HUES6 (cell line): Measurements from ENCODE around the gene PKNOX2.
A peak's percentile ranks its signal among the peaks of the same experiment; 100 is the strongest.

Source experiments
- H3K27ac ChIP-seq: 2 replicates; pipeline ENCODE4 v1.7.0; 2013; ENCODE audit warnings: low read depth, mild to moderate bottlenecking, low read length, inconsistent platforms
- H3K27me3 ChIP-seq: 2 replicates; pipeline ENCODE4 v1.6.1; 2013; ENCODE audit warnings: low read length; ENCODE audit not compliant: control insufficient read depth, insufficient read depth
- H3K36me3 ChIP-seq: 2 replicates; pipeline ENCODE4 v1.6.1; 2013; ENCODE audit warnings: low read length; ENCODE audit not compliant: control insufficient read depth, insufficient read depth
- H3K4me1 ChIP-seq: 2 replicates; pipeline ENCODE4 v1.6.1; 2013; ENCODE audit warnings: low read length; ENCODE audit not compliant: control insufficient read depth, insufficient read depth
- H3K4me3 ChIP-seq: 2 replicates; pipeline ENCODE4 v1.5.1; 2013; ENCODE audit warnings: low read depth, low read length
- H3K9ac ChIP-seq: one replicate; pipeline ENCODE4 v1.6.1; 2013; ENCODE audit warnings: mild to moderate bottlenecking, low read length
- H3K9me3 ChIP-seq: 2 replicates; pipeline ENCODE4 v1.6.1; 2013; ENCODE audit warnings: low read depth, low read length; ENCODE audit not compliant: control insufficient read depth, insufficient read depth

Gene PKNOX2

GRCh38 chr11:125368757-125369156 is 204.2 kb downstream of the PKNOX2 start:
- Histone ChIP-seq H3K4me3 (no peak overlapping the region), H3K27ac (no peak overlapping the region), H3K9ac (no peak overlapping the region), H3K36me3 (no peaks in the 10 kb centered on the region), H3K4me1 (peaks cover 45% of the 10 kb centered on the region), H3K27me3 (no peaks in the 10 kb centered on the region), H3K9me3 (no peaks in the 10 kb centered on the region)

GRCh38 chr11:125369808-125370207 is 205.3 kb downstream of the PKNOX2 start:
- H3K4me1 ChIP-seq = peaks cover 37% of the 10 kb centered on the region
- H3K27me3 ChIP-seq = no peaks in the 10 kb centered on the region
- no peaks in the 10 kb centered on the region for H3K36me3 ChIP-seq
- H3K4me3 ChIP-seq = no peak overlapping the region
- no peak overlapping the region for H3K9ac ChIP-seq
- no peaks in the 10 kb centered on the region for H3K9me3 ChIP-seq
- no peak overlapping the region for H3K27ac ChIP-seq

- Histone ChIP-seq H3K9ac (peak overlapping the region; percentile 41), H3K4me1 (peaks cover 43% of the 10 kb centered on the region), H3K4me3 (peak overlapping the region; percentile 46)
Measured at GRCh38 chr11:125370561-125371389, 206.2 kb downstream of the PKNOX2 start.

GRCh38 chr11:125371431-125371935 is 206.9 kb downstream of the PKNOX2 start:
- Histone ChIP-seq H3K36me3 (no peaks in the 10 kb centered on the region), H3K4me3 (peak overlapping the region; percentile 46), H3K9ac (peak overlapping the region; percentile 41), H3K27me3 (no peaks in the 10 kb centered on the region), H3K9me3 (no peaks in the 10 kb centered on the region), H3K4me1 (peaks cover 50% of the 10 kb centered on the region), H3K27ac (peak overlapping the region; percentile 18; the same call in 1 of the 2 replicates)

More at GRCh38 chr11:125370561-125371389, 206.2 kb downstream of the PKNOX2 start:
- no peaks in the 10 kb centered on the region for H3K27me3 ChIP-seq
- H3K27ac ChIP-seq = peak overlapping the region; percentile 18; the same call in 1 of the 2 replicates
- H3K36me3 ChIP-seq = no peaks in the 10 kb centered on the region
- no peaks in the 10 kb centered on the region for H3K9me3 ChIP-seq

DNA sequence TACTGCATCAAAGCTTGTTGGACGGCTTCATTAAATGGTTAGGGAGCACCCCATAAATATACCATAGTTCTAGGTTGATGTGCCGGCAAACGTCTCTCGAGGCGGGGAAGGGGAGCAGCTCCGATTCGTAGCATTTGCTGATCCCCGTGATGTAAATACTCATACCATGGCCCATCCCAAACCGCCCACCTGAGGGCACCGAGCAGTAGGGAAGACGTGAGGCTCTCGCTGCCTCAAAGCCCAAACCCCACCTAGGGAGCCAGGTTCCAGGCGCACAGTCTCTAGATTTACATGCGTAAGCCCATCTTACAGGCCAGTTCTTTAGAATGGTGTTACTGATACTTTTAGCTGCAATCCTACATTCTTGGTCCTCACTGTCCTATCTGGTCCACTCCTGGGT is 207.5 kb downstream of the PKNOX2 start:
- no peak overlapping the region for H3K27ac ChIP-seq
- H3K27me3 ChIP-seq = no peaks in the 10 kb centered on the region
- H3K9ac ChIP-seq = peak overlapping the region; percentile 18
- peaks cover 52% of the 10 kb centered on the region for H3K4me1 ChIP-seq
- H3K4me3 ChIP-seq = peak overlapping the region; percentile 46
- no peaks in the 10 kb centered on the region for H3K9me3 ChIP-seq
- H3K36me3 ChIP-seq = no peaks in the 10 kb centered on the region

- Histone ChIP-seq H3K4me1 (peaks cover 52% of the 10 kb centered on the region), H3K27ac (no peak overlapping the region), H3K9ac (no peak overlapping the region), H3K27me3 (no peaks in the 10 kb centered on the region), H3K4me3 (no peak overlapping the region), H3K9me3 (no peaks in the 10 kb centered on the region), H3K36me3 (no peaks in the 10 kb centered on the region)
Measured at GRCh38 chr11:125372911-125373310, 208.4 kb downstream of the PKNOX2 start.

DNA sequence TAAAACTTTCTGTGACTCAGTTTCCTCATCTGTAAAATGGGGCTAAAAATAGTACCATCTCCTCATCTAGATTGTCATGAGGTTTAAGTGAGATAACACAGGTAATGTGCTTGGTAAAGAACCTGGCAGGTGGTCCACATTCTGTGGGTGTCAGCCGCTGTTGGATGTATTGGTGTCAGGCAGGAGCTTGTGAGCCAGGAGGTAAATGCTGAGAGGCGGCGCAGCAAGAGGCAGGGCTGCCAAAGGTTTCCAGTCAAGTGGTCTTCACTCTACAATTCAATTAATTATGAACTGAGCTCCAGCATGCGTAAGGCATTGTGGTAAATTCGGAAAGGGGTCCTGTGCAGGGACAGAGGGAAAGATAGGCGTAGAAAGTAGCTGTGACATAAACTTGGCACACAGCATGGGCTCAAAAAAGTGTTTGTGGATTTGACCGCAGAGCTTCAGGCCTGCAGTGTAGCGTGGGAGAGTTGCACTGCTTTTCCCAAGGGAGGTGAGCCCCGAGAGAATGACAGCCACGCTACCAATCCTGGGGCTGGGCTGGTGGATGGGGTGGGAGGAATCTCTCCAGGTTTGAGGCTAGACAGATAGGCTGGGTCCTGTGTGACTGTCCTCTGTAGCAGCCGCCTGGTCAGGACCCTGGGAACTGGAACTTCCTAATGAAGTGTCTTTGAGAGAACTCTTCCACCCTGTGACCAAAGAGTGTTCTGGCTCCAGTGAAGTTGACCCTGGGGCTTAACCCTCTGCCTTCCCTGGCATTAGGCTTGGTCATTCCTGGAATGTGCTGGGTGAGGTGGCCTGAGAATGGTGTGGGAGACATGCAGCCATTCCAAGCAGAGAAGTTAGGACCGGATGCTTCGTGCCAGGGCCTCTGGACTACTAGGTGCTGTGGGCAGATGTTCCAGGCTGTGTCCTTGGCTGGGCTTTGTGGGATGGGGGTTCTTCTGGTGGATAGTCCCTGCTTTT is 209.2 kb downstream of the PKNOX2 start:
- Histone ChIP-seq H3K27me3 (no peaks in the 10 kb centered on the region), H3K9me3 (no peaks in the 10 kb centered on the region), H3K9ac (no peak overlapping the region), H3K36me3 (no peaks in the 10 kb centered on the region), H3K4me1 (peaks cover 53% of the 10 kb centered on the region), H3K27ac (no peak overlapping the region), H3K4me3 (no peak overlapping the region)

DNA sequence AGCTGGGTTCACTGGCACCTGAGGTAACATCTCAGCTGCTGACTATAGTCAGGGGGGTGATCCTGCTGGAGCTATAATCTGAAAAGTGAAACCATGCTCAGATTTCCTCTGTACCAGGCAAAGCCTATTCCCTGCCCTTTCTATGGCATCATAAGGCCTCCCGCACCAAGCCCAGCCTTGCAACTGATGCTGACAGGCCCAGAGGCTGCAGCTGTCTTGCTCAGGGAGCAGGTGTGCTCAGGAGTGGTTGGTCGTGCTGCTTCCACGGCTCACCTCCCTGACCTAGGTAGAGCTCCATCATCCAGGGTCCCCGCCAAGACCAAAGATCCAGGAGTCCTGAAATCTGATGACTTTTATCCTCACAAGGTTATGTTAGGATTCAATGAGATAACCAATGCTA is 209.8 kb downstream of the PKNOX2 start:
- Histone ChIP-seq H3K9ac (no peak overlapping the region), H3K4me3 (no peak overlapping the region), H3K9me3 (no peaks in the 10 kb centered on the region), H3K36me3 (no peaks in the 10 kb centered on the region), H3K27ac (no peak overlapping the region), H3K27me3 (no peaks in the 10 kb centered on the region), H3K4me1 (peaks cover 51% of the 10 kb centered on the region)

DNA sequence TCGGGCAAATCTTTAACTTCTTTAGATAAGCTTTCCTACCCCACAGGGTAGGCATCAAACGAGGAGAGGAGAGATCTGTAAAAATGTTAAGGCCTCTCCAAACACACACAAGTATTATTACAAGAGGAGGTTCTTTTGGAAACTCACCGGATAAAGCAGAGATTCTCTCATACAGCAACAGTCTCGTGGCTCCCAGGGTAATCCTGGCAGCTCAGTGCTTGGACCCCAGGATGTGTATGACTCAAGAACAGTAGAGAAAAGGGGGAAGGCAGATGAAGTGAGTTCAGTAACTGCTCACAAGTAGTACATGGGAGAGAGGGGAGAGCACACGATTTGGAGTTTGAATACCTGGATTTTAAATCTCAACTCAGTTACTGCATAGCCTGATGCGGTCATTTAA is 210.6 kb downstream of the PKNOX2 start:
- H3K36me3 ChIP-seq = no peaks in the 10 kb centered on the region
- peaks cover 44% of the 10 kb centered on the region for H3K4me1 ChIP-seq
- no peak overlapping the region for H3K27ac ChIP-seq
- H3K27me3 ChIP-seq = no peaks in the 10 kb centered on the region
- no peak overlapping the region for H3K4me3 ChIP-seq
- H3K9me3 ChIP-seq = no peaks in the 10 kb centered on the region
- no peak overlapping the region for H3K9ac ChIP-seq

- no peak overlapping the region for H3K9ac ChIP-seq
- H3K4me3 ChIP-seq = no peak overlapping the region
- peaks cover 34% of the 10 kb centered on the region for H3K4me1 ChIP-seq
- no peak overlapping the region for H3K27ac ChIP-seq
- no peaks in the 10 kb centered on the region for H3K27me3 ChIP-seq
- H3K36me3 ChIP-seq = no peaks in the 10 kb centered on the region
- no peaks in the 10 kb centered on the region for H3K9me3 ChIP-seq
Measured at GRCh38 chr11:125376117-125376516, 211.6 kb downstream of the PKNOX2 start.
